Prostate gland (tissue), 2 donors: ENCODE measurements around the gene PTPN14. TPM values are rescaled to one million over a fixed set of nuclear protein-coding genes. Genes with fewer than 3 reads are reported as not detected.
A peak's percentile ranks its signal among the peaks of the same experiment; 100 is the strongest.

Experiments
- DNase-seq: peaks from one replicate; pipeline ENCODE4 v3.0.0-alpha.2; 2019; ENCODE audit warnings: low spot score
- H3K27ac ChIP-seq, 2 donors: fragments of 200-600 bp; sonication (generic); 2 replicates each; pipeline ENCODE4 v1.5.1; 2017 to 2019
- H3K27me3 ChIP-seq: fragments of 200-600 bp; sonication (generic); replicated peaks from 2 replicates; pipeline ENCODE4 v1.5.1; 2019; ENCODE audit not compliant: insufficient read depth
- H3K36me3 ChIP-seq, 2 donors: fragments of 200-600 bp; sonication (generic); 1 replicate in 1 of 2; 2 replicates in 1 of 2; pipeline versions ENCODE4 v1.5.1 to v1.8.1; 2017 to 2019
- H3K4me1 ChIP-seq: fragments of 200-600 bp; sonication (generic); replicated peaks from 2 replicates; pipeline ENCODE4 v1.5.1; 2019
- H3K4me3 ChIP-seq, 2 donors: fragments of 200-600 bp; sonication (generic); 2 replicates each; pipeline ENCODE4 v1.5.1; 2017 to 2019
- H3K9me3 ChIP-seq: fragments of 200-600 bp; sonication (generic); 2 replicates; pipeline ENCODE4 v1.5.1; 2017
- POLR2A ChIP-seq: fragments of 450-650 bp; IDR thresholded peaks from one replicate; pipeline ENCODE4 v1.6.1; 2016; ENCODE audit warnings: antibody characterized with exemption, mild to moderate bottlenecking
- POLR2AphosphoS5 ChIP-seq: sonication (generic); formaldehyde crosslinking; IDR thresholded peaks from one replicate; pipeline ENCODE4 v1.6.1; 2017; ENCODE audit warnings: antibody characterized with exemption
- WGBS: methylation state at CpG from one replicate; pipeline ENCODE4 v1.1.5; 2018; 5-methylcytosine and 5-hydroxymethylcytosine counted together
- intact Hi-C: fragments of 100-400 bp; cut with DNase I; formaldehyde crosslinking; loops from one replicate; pipeline ENCODE4 v1.14.2; 2022
- total RNA-seq, 2 donors: library from RNA; depleted of rRNA; stranded (reverse); fragments of >200 nt; gene quantifications; one replicate each; pipeline ENCODE4 v1.1.0, GENCODE V29; 2016
- TF ChIP-seq, protein P1 (sequence below), 4 experiments: fragments of 200-600 bp in 2 of 4; fragments of 450-650 bp in 2 of 4; sonication (generic) in 2 of 4; IDR thresholded peaks; 1 replicate in 3 of 4; 2 replicates in 1 of 4; pipeline ENCODE4 v1.5.1; 2016 to 2019; ENCODE audit warnings: antibody characterized with exemption in 4 of 4, mild to moderate bottlenecking in 2 of 4, moderate library complexity in 2 of 4

The PTPN14 gene
- total RNA-seq, 2 donors from 2014 or later: 36.6 to 54.0 TPM

GRCh38 chr1:214569357-214570004, 18.1 kb upstream of the PTPN14 start:
- no peaks in the 10 kb centered on the region for H3K36me3 ChIP-seq
- H3K27ac ChIP-seq: no peak overlapping the region
- H3K9me3 ChIP-seq: no peaks in the 10 kb centered on the region
- H3K4me3 ChIP-seq: no peak overlapping the region
- 97% methylated on average over 2 of the region's 2 CpGs for WGBS
- TF ChIP-seq, protein P1, sequence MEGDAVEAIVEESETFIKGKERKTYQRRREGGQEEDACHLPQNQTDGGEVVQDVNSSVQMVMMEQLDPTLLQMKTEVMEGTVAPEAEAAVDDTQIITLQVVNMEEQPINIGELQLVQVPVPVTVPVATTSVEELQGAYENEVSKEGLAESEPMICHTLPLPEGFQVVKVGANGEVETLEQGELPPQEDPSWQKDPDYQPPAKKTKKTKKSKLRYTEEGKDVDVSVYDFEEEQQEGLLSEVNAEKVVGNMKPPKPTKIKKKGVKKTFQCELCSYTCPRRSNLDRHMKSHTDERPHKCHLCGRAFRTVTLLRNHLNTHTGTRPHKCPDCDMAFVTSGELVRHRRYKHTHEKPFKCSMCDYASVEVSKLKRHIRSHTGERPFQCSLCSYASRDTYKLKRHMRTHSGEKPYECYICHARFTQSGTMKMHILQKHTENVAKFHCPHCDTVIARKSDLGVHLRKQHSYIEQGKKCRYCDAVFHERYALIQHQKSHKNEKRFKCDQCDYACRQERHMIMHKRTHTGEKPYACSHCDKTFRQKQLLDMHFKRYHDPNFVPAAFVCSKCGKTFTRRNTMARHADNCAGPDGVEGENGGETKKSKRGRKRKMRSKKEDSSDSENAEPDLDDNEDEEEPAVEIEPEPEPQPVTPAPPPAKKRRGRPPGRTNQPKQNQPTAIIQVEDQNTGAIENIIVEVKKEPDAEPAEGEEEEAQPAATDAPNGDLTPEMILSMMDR (IDR thresholded peaks at IDR 0.05): no peak
- no peak for TF ChIP-seq POLR2A
- TF ChIP-seq POLR2AphosphoS5: no peak
- H3K27me3 ChIP-seq: no peaks in the 10 kb centered on the region
- DNase-seq: no peak
- no peaks in the 10 kb centered on the region for H3K4me1 ChIP-seq
- intact Hi-C loops: no loop called here

- H3K27ac ChIP-seq: no peak overlapping the region
- 25% methylated on average over 4 of the region's 4 CpGs for WGBS
Observed at GRCh38 chr1:214568328-214568727, 16.9 kb upstream of the PTPN14 start.

DNA sequence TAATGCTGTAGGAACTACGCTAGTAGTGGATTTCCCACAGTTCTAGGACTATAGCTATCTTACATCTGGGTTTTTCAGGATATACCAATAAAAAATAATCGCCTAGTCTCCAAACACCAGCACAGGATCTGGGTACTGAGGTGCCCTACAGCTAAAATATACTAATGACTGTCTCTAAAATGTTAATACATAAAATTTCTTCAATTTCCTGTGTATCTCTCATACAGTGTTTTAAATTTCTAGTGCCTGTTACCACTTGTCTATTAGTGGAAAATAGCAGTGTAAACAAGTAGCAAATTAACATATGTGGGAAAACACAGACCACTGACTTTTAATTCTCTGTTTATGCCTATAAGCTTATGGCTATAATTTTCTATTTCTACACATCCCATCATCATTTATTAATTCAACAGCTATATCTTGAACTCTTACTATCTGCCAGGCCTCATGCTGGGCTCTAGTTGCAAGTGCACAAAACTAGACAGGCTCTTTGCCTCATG, 16.1 kb upstream of the PTPN14 start:
- TF ChIP-seq POLR2A (no peak), POLR2AphosphoS5 (no peak)
- TF ChIP-seq, protein P1 (IDR thresholded peaks at IDR 0.05): no peak
- 90% methylated on average over 2 of the region's 2 CpGs for WGBS
- intact Hi-C loops: no loop called here

More at GRCh38 chr1:214568328-214568727, 16.9 kb upstream of the PTPN14 start:
- no peak overlapping the region for H3K4me3 ChIP-seq
- intact Hi-C loops: no loop called here
- H3K9me3 ChIP-seq: no peaks in the 10 kb centered on the region
- DNase-seq: no peak
- H3K4me1 ChIP-seq: no peaks in the 10 kb centered on the region
- no peaks in the 10 kb centered on the region for H3K27me3 ChIP-seq
- no peaks in the 10 kb centered on the region for H3K36me3 ChIP-seq
- no peak for TF ChIP-seq POLR2A
- peak; percentile 37 for TF ChIP-seq POLR2AphosphoS5

DNA sequence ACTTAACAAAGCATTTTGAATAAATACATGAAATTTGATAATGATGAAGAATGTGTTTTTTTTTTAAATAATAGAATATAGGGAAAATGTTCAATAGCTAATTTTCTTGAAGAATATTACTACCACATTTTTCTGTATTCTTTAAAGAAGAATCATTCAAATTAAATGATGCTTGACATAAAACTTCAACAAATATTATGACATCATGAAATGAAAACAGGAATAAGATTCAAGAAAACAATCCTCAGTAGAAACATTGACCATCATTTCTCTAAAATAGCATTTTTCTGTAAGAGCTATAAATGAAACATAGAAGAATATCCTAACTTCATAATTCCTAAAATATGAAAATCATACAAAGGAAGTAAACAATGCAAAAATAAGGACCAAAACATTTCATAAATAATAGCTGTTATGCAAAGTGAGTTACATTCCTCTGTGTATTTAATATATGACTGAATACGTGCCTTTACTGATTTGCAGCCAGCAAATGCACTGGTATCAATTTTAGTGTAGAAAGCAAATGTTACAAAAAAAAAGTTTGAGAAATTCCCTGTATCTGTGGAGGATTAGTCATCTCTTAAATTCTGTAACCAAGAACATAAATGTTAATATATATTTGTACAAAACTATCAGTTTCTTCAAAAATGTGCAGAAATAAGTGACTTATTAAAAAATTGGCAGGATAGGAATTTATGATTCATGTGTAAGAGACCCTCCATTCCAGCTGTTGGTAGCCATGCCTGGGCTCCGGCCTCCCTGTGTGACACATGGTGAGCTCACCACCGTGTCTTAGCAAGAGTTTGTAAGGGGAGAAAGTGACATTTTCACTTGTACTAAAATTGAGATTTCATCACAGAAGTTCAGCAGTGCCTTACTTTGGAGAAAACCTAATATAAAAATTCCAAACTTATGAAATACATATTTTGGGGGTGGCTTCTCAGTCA, 15.0 kb upstream of the PTPN14 start:
- Histone ChIP-seq H3K27me3 (no peaks in the 10 kb centered on the region), H3K4me1 (no peaks in the 10 kb centered on the region), H3K4me3 (no peak overlapping the region), H3K9me3 (no peaks in the 10 kb centered on the region), H3K36me3 (no peaks in the 10 kb centered on the region), H3K27ac (no peak overlapping the region)
- TF ChIP-seq POLR2AphosphoS5: no peak
- TF ChIP-seq, protein P1 (IDR thresholded peaks at IDR 0.05): no peak
- no peak for TF ChIP-seq POLR2A
- intact Hi-C loops: no loop called here
- WGBS: 80% methylated on average over 3 of the region's 3 CpGs
- DNase-seq: no peak

More for the DNA sequence above, 16.1 kb upstream of the PTPN14 start:
- DNase-seq: no peak
- H3K4me1 ChIP-seq: no peaks in the 10 kb centered on the region
- H3K27me3 ChIP-seq: no peaks in the 10 kb centered on the region
- H3K27ac ChIP-seq: no peak overlapping the region
- no peak overlapping the region for H3K4me3 ChIP-seq
- H3K36me3 ChIP-seq: no peaks in the 10 kb centered on the region
- H3K9me3 ChIP-seq: no peaks in the 10 kb centered on the region

DNA sequence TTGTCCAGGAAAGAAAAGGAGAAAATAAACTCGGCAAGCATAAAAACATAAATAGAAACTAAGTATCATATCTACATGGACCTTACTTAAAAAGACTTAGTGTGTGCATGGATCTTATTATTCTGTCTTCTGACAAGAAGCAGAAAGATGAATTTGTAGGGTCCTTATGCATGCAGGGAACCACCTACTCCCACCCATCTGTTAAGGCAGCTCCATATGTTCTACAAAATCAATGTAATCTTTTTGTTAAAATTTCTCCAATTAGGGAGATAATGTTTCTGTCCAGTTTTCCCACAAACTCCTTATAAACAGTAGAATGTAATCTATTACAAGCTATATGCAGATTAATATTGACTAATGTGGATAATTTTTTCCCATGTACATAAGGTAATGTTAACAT, 13.9 kb upstream of the PTPN14 start:
- Histone ChIP-seq H3K4me1 (no peaks in the 10 kb centered on the region), H3K36me3 (no peaks in the 10 kb centered on the region), H3K4me3 (no peak overlapping the region), H3K27ac (no peak overlapping the region), H3K27me3 (no peaks in the 10 kb centered on the region), H3K9me3 (no peaks in the 10 kb centered on the region)
- intact Hi-C loops: no loop called here
- TF ChIP-seq POLR2AphosphoS5: no peak
- TF ChIP-seq POLR2A: no peak
- TF ChIP-seq, protein P1 (IDR thresholded peaks at IDR 0.05): no peak
- WGBS: 84% methylated on average over 1 of the region's 1 CpG
- no peak for DNase-seq
